Measurements from ENCODE around the gene FAM222A.

GRCh38 chr12:109756457-109756856 lies 42.8 kb downstream of the FAM222A start:
- TF ChIP-seq CTCF (IDR thresholded peaks at IDR 0.05): no peak
- no peak for TF ChIP-seq POLR2A (IDR thresholded peaks at IDR 0.05)

Data from lower leg skin (tissue), 3 donors.